ENCODE results near the gene ZNF629.

The ZNF629 gene

DNA sequence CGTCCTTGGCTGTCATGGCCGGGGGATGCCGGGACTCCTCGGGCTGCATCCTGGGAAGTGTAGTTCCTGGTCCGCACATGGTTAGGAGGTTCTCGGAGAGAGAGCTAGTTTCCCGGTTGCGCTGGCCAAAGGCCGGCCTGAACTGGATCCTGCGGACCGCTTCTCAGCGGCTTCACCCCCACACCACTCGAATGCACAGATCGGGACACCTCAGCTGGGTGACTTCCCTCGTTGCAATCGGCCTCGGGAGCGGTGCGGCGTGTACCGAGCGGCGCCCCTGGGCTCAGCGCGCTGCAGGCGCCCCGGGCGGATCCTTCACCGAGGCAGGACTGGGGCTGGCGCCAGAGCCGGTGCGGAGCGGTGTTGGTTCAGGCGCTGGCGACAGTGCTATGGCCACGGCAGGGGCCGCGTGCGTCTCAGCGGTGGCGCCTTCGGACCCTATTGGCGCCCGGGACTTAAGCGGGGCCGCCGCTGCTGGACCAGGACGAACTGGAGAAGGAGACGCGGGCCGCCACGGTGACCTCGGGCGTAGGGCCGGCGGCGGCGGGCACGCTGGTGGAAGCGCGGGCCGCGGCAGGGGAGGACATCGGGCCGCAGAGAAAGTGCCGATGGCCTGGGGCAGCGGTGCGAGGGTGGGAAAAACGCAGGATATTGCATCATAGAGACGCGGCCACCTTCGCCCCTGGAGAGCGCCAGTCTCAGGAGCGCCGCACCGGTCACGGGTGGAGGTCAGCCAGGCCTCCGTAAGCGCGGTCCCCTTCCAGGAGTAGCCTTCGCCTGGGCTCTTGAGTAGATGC is 11.4 kb downstream of the ZNF629 start:
- Histone ChIP-seq H3K27me3 (ENCODE audit: insufficient read depth, low read length) (no peaks in the 10 kb centered on the region), H3K4me3 (ENCODE audit: low read depth, low read length) (peak overlapping the region; percentile 96), H3K36me3 (ENCODE audit: insufficient read depth, low read length) (no peaks in the 10 kb centered on the region; the same call in 1 of the 2 replicates), H3K27ac (ENCODE audit: low read depth, low read length) (peak overlapping the region; percentile 87), H3K4me1 (ENCODE audit: control insufficient read depth, insufficient read depth, low read length, unreplicated experiment) (peaks cover 20% of the 10 kb centered on the region), H2AFZ (ENCODE audit: low read length, unreplicated experiment) (peak overlapping the region; percentile 9), H3K79me2 (ENCODE audit: control insufficient read depth, insufficient read depth, low read length, unreplicated experiment) (peaks cover 2% of the 10 kb centered on the region)

DNA sequence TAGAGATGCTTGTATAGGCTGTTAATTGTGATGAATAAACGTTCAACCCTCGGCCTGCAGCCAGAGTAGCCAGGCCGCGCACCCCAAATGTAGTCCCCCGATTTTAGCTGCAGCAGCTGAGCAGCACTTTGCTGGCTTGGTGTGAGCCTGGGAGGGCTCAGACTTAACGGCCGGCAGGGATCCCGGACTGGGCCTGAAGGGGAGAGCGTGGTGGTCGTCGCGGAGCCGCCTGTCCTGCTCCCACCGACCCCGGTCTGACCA is 11.9 kb downstream of the ZNF629 start:
- H3K27me3 ChIP-seq (ENCODE audit: insufficient read depth, low read length): no peaks in the 10 kb centered on the region
- H2AFZ ChIP-seq (ENCODE audit: low read length, unreplicated experiment): no peak overlapping the region
- H3K4me1 ChIP-seq (ENCODE audit: control insufficient read depth, insufficient read depth, low read length, unreplicated experiment): peaks cover 20% of the 10 kb centered on the region
- peak overlapping the region; percentile 96 for H3K4me3 ChIP-seq (ENCODE audit: low read depth, low read length)
- 0 out of 2 replicates have a peak overlapping the region, but pooled peaks have one; percentile 87 for H3K27ac ChIP-seq (ENCODE audit: low read depth, low read length)
- no peaks in the 10 kb centered on the region; the same call in 1 of the 2 replicates for H3K36me3 ChIP-seq (ENCODE audit: insufficient read depth, low read length)
- peaks cover 2% of the 10 kb centered on the region for H3K79me2 ChIP-seq (ENCODE audit: control insufficient read depth, insufficient read depth, low read length, unreplicated experiment)

DNA sequence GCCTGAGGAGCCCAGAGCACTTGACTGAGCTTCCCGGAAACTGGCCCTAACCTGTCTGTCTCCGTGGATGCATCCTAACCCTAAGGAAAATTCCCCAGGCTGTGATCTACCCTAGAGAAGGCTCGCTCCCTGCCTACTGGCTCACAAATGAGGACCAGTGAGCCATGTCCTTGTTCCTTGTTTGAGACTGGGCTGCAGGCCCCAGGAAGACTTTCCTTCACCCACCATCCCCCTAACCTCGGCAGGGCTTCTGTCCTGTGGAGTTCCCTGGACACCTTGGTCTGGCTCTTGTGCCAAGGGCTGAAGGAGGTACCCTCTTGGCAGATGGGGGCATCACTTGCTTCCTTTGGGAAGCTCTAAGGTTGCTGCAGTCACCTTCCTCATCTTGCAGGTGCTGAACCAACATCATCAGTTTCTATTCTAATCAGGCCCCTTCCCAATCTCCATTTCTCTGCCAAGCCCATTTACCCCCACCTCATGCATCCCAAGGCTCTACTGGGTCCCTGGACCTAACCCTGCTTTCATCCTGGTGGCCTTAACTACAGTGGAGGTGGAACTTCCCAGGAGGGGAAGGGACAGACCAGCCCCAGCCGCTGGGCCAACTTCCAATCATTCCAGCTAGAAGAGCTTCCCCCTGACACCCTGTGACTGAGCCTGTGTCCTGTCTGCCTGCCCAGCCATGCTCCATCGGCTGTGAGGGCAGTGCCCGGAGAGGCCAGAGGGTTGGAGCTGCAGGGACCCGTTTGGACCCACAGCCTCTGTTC is 12.5 kb downstream of the ZNF629 start:
- H3K27me3 ChIP-seq (ENCODE audit: insufficient read depth, low read length): no peaks in the 10 kb centered on the region
- H3K79me2 ChIP-seq (ENCODE audit: control insufficient read depth, insufficient read depth, low read length, unreplicated experiment): peaks cover 2% of the 10 kb centered on the region
- peaks cover 20% of the 10 kb centered on the region for H3K4me1 ChIP-seq (ENCODE audit: control insufficient read depth, insufficient read depth, low read length, unreplicated experiment)
- no peak overlapping the region for H2AFZ ChIP-seq (ENCODE audit: low read length, unreplicated experiment)
- H3K36me3 ChIP-seq (ENCODE audit: insufficient read depth, low read length): no peaks in the 10 kb centered on the region; the same call in 1 of the 2 replicates
- H3K4me3 ChIP-seq (ENCODE audit: low read depth, low read length): peak overlapping the region; percentile 96
- H3K27ac ChIP-seq (ENCODE audit: low read depth, low read length): 0 out of 2 replicates have a peak overlapping the region, but pooled peaks have one; percentile 87

DNA sequence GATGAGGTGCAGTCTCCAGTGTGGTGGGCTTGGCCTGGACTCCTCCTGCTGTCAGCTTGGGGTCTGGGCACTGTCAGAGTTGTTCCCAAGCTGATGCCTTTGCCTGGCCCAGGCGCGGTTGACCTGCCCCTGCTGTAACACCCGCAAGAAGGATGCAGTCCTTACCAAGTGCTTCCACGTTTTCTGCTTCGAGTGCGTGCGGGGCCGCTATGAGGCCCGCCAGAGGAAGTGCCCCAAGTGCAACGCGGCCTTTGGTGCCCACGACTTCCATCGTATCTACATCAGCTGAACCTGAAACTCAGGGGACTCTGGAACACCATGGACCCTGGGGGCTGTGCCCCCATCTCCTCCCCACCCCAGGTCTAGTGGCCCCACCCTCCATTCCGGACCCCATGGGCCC is 13.2 kb downstream of the ZNF629 start:
- Histone ChIP-seq H3K79me2 (ENCODE audit: control insufficient read depth, insufficient read depth, low read length, unreplicated experiment) (peaks cover 2% of the 10 kb centered on the region), H3K27me3 (ENCODE audit: insufficient read depth, low read length) (no peaks in the 10 kb centered on the region), H3K4me3 (ENCODE audit: low read depth, low read length) (no peak overlapping the region), H3K36me3 (ENCODE audit: insufficient read depth, low read length) (no peaks in the 10 kb centered on the region; the same call in 1 of the 2 replicates), H3K4me1 (ENCODE audit: control insufficient read depth, insufficient read depth, low read length, unreplicated experiment) (peaks cover 20% of the 10 kb centered on the region), H2AFZ (ENCODE audit: low read length, unreplicated experiment) (no peak overlapping the region), H3K27ac (ENCODE audit: low read depth, low read length) (no peak overlapping the region)

DNA sequence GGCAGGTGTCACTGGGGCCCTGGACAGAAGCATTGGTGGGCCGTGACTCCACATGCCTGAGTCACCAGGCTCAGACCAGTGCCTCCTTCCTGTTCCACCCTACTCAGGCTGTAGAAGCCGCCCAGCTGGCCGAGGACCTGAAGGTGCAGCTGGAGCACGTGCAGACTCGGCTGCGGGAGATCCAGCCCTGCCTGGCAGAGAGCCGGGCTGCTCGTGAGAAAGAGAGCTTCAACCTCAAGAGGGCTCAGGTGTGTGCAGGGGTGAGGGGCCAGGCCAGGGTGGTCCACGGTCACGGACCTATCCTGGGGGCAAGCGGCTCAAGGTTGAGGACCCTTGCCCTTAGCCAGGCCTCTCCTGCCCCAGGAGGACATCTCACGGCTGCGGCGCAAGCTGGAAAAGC is 15.3 kb downstream of the ZNF629 start:
- Histone ChIP-seq H2AFZ (ENCODE audit: low read length, unreplicated experiment) (no peak overlapping the region), H3K4me1 (ENCODE audit: control insufficient read depth, insufficient read depth, low read length, unreplicated experiment) (peaks cover 11% of the 10 kb centered on the region), H3K36me3 (ENCODE audit: insufficient read depth, low read length) (peaks cover 7% of the 10 kb centered on the region), H3K27ac (ENCODE audit: low read depth, low read length) (no peak overlapping the region), H3K4me3 (ENCODE audit: low read depth, low read length) (no peak overlapping the region), H3K79me2 (ENCODE audit: control insufficient read depth, insufficient read depth, low read length, unreplicated experiment) (peaks cover 2% of the 10 kb centered on the region), H3K27me3 (ENCODE audit: insufficient read depth, low read length) (no peaks in the 10 kb centered on the region)

DNA sequence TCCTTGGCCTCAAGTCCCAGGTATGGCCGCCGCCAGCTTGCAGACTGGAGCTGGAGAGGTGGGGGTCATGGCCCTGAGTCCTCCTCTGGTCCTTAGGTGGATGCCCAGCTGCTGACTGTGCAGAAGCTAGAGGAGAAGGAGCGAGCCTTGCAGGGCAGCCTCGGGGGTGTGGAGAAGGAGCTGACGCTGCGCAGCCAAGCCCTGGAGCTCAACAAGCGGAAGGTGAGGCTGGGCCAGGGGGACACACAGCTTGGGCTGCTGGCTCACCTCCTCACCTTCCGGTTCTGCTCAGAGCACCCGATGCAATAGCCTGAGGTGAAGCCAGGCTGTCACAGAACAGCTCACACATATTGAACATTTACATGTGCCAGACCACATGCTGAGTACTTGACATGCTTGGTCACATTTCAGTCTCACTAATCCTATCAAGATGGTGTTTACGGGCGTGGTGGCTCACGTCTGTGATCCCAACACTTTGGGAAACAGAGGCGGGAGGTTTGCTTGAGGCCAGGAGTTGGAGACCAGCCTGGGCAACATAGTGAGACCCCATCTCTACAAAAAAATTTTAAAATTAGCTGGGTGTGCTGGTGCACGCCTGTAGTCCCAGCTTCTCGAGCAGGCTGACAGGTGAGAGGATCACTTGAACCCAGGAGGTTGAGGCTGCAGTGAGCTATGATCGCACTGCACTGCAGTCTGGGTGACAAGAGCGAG is 17.5 kb downstream of the ZNF629 start:
- H3K4me3 ChIP-seq (ENCODE audit: low read depth, low read length): no peak overlapping the region
- H3K27me3 ChIP-seq (ENCODE audit: insufficient read depth, low read length): no peaks in the 10 kb centered on the region
- H3K27ac ChIP-seq (ENCODE audit: low read depth, low read length): no peak overlapping the region
- H3K79me2 ChIP-seq (ENCODE audit: control insufficient read depth, insufficient read depth, low read length, unreplicated experiment): no peaks in the 10 kb centered on the region
- H3K36me3 ChIP-seq (ENCODE audit: insufficient read depth, low read length): peaks cover 17% of the 10 kb centered on the region
- H2AFZ ChIP-seq (ENCODE audit: low read length, unreplicated experiment): no peak overlapping the region
- H3K4me1 ChIP-seq (ENCODE audit: control insufficient read depth, insufficient read depth, low read length, unreplicated experiment): peaks cover 2% of the 10 kb centered on the region

DNA sequence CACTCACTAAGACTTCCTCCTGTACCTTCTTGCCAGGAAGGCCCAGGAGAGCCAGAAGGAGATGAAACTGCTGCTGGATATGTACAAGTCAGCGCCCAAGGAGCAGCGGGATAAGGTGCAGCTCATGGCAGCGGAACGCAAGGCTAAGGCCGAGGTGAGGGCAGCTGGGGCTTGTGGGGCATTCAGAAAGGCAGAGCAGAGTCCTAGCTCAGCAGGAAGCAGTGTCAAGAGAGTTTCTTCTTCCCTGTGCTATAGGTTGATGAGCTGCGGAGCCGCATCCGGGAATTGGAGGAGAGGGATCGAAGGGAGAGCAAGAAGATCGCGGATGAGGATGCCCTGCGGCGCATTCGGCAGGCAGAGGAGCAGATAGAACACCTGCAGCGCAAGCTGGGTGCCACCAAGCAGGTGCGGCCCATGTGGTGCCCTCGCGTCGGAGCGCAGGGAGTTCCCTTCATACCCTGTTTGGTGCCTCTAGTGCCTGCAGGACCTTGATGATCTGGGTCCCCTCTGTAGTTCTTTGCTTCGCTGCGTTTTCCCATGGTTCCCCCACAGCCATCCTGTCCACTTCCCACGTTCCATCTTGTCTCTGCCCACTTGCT is 18.3 kb downstream of the ZNF629 start:
- Histone ChIP-seq H3K36me3 (ENCODE audit: insufficient read depth, low read length) (peaks cover 23% of the 10 kb centered on the region), H2AFZ (ENCODE audit: low read length, unreplicated experiment) (no peak overlapping the region), H3K4me1 (ENCODE audit: control insufficient read depth, insufficient read depth, low read length, unreplicated experiment) (peaks cover 1% of the 10 kb centered on the region), H3K79me2 (ENCODE audit: control insufficient read depth, insufficient read depth, low read length, unreplicated experiment) (peaks cover 7% of the 10 kb centered on the region), H3K27ac (ENCODE audit: low read depth, low read length) (no peak overlapping the region), H3K4me3 (ENCODE audit: low read depth, low read length) (no peak overlapping the region), H3K27me3 (ENCODE audit: insufficient read depth, low read length) (no peaks in the 10 kb centered on the region)

DNA sequence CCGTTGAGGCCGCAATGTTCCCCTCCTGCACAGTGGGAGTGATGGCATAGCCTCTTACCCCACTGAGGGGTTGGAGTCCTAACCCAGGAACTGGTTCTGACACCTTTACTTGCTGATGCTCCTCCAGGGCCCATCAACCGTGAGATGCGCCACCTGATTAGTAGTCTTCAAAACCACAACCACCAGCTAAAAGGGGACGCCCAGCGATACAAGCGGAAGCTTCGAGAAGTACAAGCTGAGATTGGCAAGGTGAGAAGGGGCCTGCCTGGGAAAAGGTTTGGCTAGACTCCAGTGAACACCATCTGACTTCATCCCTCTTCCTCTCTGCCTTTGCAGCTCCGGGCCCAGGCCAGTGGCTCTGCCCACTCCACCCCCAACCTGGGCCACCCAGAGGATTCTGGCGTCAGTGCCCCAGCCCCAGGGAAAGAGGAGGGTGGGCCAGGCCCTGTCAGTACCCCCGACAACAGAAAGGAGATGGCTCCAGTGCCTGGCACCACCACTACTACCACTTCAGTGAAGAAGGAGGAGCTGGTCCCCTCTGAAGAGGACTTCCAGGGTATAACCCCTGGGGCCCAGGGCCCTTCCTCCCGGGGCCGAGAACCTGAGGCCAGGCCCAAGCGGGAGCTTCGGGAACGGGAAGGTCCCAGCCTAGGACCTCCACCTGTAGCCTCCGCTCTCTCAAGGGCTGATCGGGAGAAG is 19.1 kb downstream of the ZNF629 start:
- peaks cover 25% of the 10 kb centered on the region for H3K36me3 ChIP-seq (ENCODE audit: insufficient read depth, low read length)
- no peak overlapping the region for H2AFZ ChIP-seq (ENCODE audit: low read length, unreplicated experiment)
- no peak overlapping the region for H3K27ac ChIP-seq (ENCODE audit: low read depth, low read length)
- no peak overlapping the region for H3K4me3 ChIP-seq (ENCODE audit: low read depth, low read length)
- H3K27me3 ChIP-seq (ENCODE audit: insufficient read depth, low read length): no peaks in the 10 kb centered on the region
- peaks cover 9% of the 10 kb centered on the region for H3K4me1 ChIP-seq (ENCODE audit: control insufficient read depth, insufficient read depth, low read length, unreplicated experiment)
- peaks cover 15% of the 10 kb centered on the region for H3K79me2 ChIP-seq (ENCODE audit: control insufficient read depth, insufficient read depth, low read length, unreplicated experiment)

DNA sequence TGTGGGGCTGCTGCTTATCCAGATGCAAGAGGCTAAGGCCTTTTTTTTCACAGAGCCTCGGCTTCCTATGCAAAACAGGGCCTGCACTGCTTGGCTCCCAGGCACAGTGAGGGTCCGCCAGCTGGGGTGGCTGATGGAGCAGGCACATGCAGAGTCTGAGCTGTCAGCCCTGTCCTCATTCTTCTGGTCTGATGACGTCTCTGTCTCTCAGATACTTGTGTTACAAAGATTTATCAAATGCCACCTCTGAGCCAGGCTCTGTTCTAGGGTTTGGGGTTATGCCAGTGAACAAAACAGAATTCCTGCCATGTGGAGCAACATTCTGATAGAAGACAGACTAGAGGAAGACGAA is 20.1 kb downstream of the ZNF629 start:
- peaks cover 25% of the 10 kb centered on the region for H3K36me3 ChIP-seq (ENCODE audit: insufficient read depth, low read length)
- peaks cover 10% of the 10 kb centered on the region for H3K4me1 ChIP-seq (ENCODE audit: control insufficient read depth, insufficient read depth, low read length, unreplicated experiment)
- peaks cover 22% of the 10 kb centered on the region for H3K79me2 ChIP-seq (ENCODE audit: control insufficient read depth, insufficient read depth, low read length, unreplicated experiment)
- H3K27me3 ChIP-seq (ENCODE audit: insufficient read depth, low read length): no peaks in the 10 kb centered on the region
- H3K27ac ChIP-seq (ENCODE audit: low read depth, low read length): no peak overlapping the region
- H3K4me3 ChIP-seq (ENCODE audit: low read depth, low read length): no peak overlapping the region
- H2AFZ ChIP-seq (ENCODE audit: low read length, unreplicated experiment): no peak overlapping the region
